Measurements from ENCODE around the gene CALD1. TPM values are rescaled to one million over a fixed set of nuclear protein-coding genes. Genes with fewer than 3 reads are reported as not detected.

Gene CALD1
- total RNA-seq, 2 donors from 2014 or later, result 57.0 to 72.6 TPM

DNA sequence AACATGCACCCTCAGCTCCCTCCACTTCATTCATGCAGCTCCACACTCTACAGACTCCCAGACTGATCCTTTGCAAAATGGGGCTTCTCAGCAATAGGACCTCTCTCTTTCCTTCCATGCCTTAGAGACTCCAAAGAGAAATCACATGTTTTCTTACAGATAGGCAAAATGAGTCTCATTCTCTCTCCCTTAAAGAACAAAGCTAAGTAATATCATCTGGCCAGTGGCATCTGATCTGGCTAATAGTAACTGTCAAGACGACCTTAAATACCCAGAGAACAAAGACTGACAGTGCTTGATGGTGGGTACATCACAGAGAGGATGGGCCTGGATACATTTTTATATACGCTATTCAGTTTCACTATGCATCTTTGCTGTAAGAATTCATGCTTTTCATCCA lies 43.1 kb upstream of the CALD1 start:
- TF ChIP-seq, protein P1, sequence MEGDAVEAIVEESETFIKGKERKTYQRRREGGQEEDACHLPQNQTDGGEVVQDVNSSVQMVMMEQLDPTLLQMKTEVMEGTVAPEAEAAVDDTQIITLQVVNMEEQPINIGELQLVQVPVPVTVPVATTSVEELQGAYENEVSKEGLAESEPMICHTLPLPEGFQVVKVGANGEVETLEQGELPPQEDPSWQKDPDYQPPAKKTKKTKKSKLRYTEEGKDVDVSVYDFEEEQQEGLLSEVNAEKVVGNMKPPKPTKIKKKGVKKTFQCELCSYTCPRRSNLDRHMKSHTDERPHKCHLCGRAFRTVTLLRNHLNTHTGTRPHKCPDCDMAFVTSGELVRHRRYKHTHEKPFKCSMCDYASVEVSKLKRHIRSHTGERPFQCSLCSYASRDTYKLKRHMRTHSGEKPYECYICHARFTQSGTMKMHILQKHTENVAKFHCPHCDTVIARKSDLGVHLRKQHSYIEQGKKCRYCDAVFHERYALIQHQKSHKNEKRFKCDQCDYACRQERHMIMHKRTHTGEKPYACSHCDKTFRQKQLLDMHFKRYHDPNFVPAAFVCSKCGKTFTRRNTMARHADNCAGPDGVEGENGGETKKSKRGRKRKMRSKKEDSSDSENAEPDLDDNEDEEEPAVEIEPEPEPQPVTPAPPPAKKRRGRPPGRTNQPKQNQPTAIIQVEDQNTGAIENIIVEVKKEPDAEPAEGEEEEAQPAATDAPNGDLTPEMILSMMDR (IDR thresholded peaks at IDR 0.05), result no peak
- TF ChIP-seq POLR2A (IDR thresholded peaks at IDR 0.05), result no peak
- ATAC-seq, result no peak
- no peak for DNase-seq
- Histone ChIP-seq H3K4me3 (no peak overlapping the region), H3K9me3 (no peaks in the 10 kb centered on the region), H3K27ac (no peak overlapping the region), H3K36me3 (replicated peaks in 1 of 2; ENCODE audit: insufficient read depth in 1 of 2, low read depth in 2 of 2) (no peaks in the 10 kb centered on the region), H3K4me1 (no peaks in the 10 kb centered on the region), H3K27me3 (no peaks in the 10 kb centered on the region)
- intact Hi-C loops (cut with DNase I), result no loop called here
- WGBS, 2 donors, result 74 to 81% methylated on average over 2 of the region's 2 CpGs

DNA sequence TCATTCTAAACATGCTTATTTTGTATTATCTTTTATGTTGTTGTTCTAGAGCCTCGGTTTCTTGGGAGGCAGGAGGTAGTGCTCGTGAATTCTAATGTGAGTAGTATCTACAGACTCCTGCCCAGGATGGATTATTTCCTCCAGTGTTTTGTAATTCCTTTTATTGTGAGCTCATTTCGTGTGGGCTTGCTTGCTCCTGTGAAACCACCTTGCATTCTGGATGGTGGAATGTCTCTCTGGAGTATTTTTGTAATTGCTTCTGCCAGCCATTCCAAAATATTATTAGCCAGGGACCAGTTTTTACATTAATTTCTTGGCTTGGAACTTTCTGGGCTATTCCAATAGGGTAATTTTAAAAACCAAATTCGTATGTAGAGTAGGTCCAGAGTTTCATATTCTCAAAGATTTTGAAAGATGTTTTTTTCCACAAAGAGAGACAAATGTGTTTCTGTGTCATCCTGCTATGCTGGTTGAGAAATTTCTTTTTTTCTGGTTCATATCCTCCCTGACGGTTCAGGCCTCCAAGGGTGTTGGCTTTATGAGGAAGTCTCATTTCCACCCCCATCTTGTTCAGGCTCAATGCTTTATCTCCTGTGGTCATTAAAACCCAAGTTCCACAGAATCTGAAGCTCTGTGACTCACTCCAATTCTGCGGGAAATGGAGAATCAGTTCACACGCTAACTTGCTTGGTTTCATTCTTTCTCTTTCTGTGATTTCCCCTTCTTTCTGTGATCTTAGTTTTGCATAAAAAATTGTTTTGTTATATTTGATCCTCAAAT lies 41.7 kb upstream of the CALD1 start:
- no peaks in the 10 kb centered on the region for H3K27me3 ChIP-seq
- H3K4me1 ChIP-seq, result no peaks in the 10 kb centered on the region
- TF ChIP-seq POLR2A (IDR thresholded peaks at IDR 0.05), result no peak
- TF ChIP-seq, protein P1 (IDR thresholded peaks at IDR 0.05), result no peak
- DNase-seq (peak in 1 of 4 donors; percentile 34), ATAC-seq (peak; percentile 73)
- no peaks in the 10 kb centered on the region for H3K36me3 ChIP-seq (replicated peaks in 1 of 2; ENCODE audit: insufficient read depth in 1 of 2, low read depth in 2 of 2)
- no peak overlapping the region for H3K27ac ChIP-seq
- intact Hi-C loops (cut with DNase I), result no loop called here
- no peaks in the 10 kb centered on the region for H3K9me3 ChIP-seq
- WGBS, 2 donors, result 60 to 69% methylated on average over 7 of the region's 7 CpGs
- H3K4me3 ChIP-seq, result no peak overlapping the region

DNA sequence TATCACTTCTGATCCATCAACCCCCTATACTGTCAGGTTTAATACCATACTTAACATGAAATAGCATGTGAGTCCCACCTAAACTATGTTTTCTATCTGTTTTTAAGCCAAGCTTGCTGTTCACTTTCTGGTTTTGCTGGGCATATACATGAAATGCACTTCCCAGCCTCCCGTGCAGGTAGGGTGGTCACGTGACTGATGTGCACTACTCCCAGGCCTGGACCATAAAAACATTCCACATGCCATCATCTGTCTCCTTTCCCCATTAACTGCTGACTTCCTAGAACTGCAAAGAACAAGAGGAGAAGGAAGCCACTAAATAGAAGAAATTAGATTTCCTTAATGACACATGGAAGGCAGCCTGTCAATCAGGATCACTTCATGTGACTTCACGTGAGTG lies 40.1 kb upstream of the CALD1 start:
- Histone ChIP-seq H3K4me3 (no peak overlapping the region), H3K36me3 (replicated peaks in 1 of 2; ENCODE audit: insufficient read depth in 1 of 2, low read depth in 2 of 2) (no peaks in the 10 kb centered on the region), H3K27ac (no peak overlapping the region), H3K27me3 (no peaks in the 10 kb centered on the region), H3K9me3 (no peaks in the 10 kb centered on the region), H3K4me1 (no peaks in the 10 kb centered on the region)
- intact Hi-C loops (cut with DNase I), result no loop called here
- TF ChIP-seq, protein P1 (IDR thresholded peaks at IDR 0.05), result no peak
- TF ChIP-seq POLR2A (IDR thresholded peaks at IDR 0.05), result no peak
- no peak for DNase-seq
- 66 to 92% methylated on average over 3 of the region's 3 CpGs for WGBS, 2 donors
- no peak for ATAC-seq

DNA sequence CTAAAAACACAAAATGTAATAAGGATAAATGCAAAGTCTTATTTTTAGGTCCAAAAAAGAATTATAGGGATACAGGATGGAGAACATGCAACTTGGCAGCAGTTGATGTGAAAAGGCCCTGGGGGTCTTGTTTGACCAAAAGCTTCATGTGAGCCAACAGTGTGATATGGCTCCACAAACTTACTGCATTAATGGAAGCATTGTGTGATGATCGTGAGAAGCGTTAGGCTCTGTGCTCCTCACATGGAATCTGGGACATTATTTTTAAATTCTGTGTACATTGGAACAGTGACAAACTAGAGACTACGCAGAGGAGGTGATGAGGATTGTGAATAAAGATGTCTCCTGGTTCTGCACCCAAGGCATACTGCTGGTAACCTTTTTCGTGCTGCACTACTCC lies 39.1 kb upstream of the CALD1 start:
- intact Hi-C loops (cut with DNase I), result no loop called here
- TF ChIP-seq, protein P1 (IDR thresholded peaks at IDR 0.05), result no peak
- no peak for TF ChIP-seq POLR2A (IDR thresholded peaks at IDR 0.05)
- Histone ChIP-seq H3K9me3 (no peaks in the 10 kb centered on the region), H3K27ac (no peak overlapping the region), H3K4me1 (no peaks in the 10 kb centered on the region), H3K4me3 (no peak overlapping the region), H3K27me3 (no peaks in the 10 kb centered on the region), H3K36me3 (replicated peaks in 1 of 2; ENCODE audit: insufficient read depth in 1 of 2, low read depth in 2 of 2) (no peaks in the 10 kb centered on the region)
- ATAC-seq (no peak), DNase-seq (no peak)
- 47 to 69% methylated on average over 4 of the region's 4 CpGs for WGBS, 2 donors

All from body of pancreas (tissue), 4 donors.